HG03575 (cell line): ENCODE results near the gene RTBDN.

Experiments
- ATAC-seq: cut with Tn5 transposase; IDR thresholded peaks from one replicate; pipeline ENCODE4 v1.9.1; 2021; ENCODE audit not compliant: unreplicated experiment, insufficient number of reproducible peaks, low FRiP score; ENCODE audit errors: extremely low read depth

Gene RTBDN

DNA sequence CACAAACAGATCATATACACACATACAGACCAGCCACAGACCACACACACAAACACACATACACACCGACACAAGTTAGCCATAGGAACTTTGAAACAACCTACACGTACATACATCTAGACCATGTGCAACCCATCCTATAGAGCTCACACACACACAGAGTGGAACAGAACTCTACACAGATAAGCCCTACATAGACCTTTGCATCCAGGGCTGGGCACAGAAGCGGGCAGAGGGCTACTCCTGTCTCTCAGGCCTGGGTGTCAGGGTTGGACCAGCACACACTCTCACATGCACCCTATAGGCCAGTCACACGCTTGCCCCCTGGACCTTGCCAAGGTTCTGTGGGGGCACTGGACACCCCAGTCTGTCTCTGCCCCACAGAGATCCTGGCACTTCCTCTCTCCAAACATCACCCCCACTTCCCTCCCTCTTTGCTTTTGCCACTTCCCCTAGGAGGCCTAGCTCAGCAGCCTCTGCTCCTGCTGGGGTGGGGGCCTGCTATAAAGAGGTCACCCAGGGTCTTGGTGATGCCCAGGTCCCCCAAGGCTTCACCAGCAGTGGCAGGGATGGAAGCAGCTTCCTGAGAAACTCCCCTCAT, 48.8 kb downstream of the RTBDN start:
- ATAC-seq: no peak

DNA sequence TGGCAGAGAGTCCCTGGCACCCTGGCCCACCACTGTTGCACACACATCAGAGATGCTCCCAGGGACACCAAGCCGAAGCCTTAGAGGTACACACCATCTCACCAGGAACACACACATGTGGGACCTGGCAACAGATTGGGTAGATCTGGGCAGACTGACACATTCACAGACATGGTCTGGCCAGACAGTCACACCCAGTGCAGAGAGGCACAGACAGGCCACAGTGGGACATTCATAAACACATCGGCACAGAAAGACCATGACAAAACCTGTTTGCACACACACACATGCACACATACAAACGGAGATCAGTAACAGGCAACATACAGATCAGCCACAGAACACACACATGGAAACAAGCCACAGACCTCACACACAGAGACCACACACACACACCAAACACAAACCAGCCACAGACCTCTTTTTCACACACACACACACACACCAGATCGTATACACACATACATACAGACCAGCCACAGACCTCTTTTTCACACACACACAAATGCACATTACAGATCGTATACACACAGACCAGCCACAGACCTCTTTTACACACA, 49.4 kb downstream of the RTBDN start:
- no peak for ATAC-seq

DNA sequence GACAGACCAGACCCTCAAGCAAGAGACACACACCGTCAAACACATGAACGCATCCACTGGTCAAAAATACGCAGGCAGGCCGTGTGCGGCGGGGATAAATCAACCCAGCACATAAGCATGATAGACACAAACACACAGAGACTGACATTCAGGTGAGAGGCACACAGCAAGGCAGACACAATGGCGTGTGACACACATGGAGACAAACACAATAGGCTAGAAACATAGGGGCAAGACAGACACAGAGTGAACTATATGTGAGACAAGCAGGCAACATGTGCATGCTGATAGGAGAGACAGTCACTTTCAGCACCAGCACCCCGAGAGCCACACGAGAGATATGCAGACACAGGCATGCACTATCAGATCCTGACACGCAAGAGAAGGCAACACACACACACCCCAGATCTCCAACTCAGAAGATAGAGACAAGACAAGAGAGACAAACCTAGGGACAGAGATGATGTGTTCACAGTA, 49.9 kb downstream of the RTBDN start:
- ATAC-seq: no peak

DNA sequence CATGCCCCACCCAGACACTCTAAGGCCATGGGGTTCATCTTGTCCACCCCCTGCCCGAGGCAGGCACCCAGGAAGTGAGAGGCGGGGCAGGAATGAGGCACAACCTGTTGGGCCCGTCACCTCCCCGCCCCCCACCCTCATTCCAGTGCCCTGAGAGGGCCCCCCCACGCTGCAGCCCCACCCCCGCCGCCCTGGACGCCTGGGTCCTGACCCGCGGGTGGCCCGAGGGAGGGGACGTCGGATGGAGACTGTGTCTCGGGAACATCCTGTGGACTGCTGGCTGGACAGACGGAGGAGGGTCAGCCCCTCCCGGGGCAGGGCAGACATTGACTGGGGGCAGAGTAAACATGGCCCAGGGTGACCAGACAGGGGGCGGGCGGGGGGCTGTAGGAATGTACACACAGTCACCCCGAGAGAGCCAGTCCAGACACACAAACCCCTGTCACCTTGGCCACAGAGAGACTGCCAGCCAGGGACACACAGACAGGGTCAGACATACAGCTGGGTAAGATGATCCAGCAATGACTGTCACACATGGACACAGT, 50.5 kb downstream of the RTBDN start:
- ATAC-seq: no peak

DNA sequence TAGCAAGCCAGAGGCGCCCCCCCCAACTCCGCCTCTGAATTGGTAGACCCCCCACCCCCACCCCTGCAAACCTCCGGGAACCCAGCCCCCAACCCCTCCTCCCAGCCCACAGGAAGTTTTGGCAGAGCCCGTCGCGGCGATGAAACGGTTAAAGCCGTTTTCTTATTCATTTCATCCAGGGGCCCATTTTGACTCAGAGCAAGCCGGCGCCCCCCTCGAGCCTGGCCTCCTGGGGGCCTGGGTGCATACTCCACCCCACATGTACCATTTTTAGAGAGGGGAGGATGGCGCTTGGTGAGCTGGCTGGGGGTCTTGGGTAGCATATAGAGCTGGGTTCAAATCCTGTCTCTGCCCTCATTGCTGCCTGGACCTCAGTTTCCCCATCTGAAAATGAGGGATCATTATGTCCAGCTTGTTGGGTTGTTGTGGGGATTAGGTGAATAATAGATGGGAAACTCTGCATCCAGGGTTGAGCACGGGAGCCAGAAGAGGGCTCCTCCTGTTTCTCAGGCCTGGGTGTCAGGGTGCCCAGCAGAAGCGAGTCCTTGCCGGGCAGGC, 51.0 kb downstream of the RTBDN start:
- ATAC-seq: no peak

DNA sequence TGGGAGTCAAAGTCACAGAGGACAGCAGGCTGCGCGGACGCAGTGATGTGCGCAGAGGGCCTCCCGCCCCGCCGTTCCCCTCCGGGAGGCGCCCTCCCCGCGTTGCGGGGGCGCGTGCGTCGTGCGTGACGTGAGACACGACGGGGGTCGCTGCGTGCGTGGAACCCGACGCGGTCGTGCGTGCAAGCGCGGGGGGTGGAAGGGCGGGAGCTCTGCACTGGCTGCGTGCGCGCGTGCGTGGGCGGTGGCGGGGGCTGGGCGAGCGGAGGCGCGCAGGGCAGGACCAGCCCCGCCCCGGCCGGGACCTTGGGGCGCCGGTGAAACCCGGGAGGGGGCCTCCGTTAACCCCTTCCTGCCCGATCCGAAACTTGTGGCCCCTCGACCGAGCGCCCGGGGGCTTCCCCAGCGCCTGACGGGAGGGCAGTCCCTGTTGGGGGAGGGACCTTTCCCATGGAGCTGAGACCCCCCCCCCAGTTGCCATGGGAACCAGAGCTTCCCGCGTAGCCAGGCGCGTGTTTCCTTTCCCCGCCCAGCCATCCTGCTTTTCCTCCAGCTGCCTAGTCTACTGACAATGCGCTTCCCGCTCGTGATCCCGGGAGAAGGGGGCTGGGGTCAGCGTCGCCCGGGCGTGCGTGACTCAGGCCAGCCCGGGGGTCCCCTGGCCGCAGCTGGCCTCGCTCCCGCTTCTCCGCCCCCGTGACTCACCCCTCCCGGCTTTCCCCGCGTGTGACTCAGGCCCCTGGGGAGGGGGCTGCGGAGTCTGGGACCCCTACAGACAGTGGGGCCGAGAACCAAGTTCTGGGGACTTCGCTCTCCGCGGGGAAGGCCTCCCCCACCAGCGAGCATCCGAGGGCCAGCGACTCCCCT, 51.7 kb downstream of the RTBDN start:
- no peak for ATAC-seq

DNA sequence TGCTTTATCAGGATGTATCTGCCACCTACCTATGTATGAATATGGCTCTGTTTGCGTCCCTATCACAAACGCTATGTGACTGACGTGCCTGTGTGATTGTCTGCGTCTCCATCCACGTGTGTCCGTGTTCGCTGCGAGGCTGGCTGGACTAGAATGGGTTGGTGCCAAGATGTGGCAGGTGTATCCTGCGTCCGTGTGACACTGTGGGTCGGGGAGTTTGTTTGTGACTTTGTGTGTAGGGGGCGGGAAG, 52.3 kb downstream of the RTBDN start:
- no peak for ATAC-seq

DNA sequence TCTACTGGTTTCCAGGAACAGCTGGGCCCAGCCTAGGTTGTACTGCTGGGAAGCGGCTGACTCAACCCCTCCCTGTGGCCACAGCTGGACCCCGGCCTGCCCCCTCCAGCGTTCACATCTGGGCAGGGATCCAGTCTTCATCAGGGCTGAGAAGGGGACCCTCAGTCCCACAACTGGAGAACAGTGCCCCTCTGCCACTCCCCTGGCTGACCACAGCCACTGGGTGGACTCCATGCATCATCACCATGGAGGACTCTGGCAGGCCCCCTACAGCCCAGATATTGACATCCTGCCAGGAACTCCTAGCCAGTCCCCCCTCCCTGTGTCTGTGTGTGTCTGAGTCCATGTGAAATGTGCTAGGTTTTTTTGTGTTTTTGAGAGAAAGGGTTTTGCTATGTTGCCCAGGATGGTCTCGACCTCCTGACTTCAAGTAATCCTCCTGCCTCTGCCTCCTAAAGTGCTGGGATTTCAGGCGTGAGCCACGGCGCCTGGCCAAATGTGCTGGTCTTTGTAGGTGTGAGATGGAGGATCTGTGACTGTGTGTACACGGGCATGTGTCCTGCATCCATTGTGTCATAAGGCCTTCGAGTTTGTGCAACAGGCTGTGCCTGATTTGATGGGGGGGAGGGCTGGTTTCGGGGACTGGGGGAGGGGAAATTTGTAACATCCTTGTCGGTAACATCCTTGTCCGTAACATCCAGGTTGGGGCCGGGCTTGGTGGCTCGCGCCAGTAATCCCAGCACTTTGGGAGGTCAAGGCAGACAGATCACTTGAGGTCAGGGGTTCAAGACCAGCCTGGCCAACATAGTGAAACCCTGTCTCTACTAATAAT, 55.0 kb downstream of the RTBDN start:
- ATAC-seq: no peak

DNA sequence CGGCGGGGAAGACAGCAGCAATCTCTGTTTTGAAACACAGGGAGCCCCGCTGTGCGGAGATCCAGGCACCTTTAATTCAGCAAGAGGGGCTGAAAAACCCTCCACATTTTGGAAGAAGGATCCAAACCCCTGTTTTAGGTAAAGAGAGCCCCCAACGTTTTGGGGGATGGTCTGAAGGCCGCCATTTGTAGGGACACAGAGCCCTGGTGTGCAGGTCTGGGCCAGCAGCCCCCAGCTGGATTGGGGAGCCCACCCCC, 55.5 kb downstream of the RTBDN start:
- no peak for ATAC-seq

DNA sequence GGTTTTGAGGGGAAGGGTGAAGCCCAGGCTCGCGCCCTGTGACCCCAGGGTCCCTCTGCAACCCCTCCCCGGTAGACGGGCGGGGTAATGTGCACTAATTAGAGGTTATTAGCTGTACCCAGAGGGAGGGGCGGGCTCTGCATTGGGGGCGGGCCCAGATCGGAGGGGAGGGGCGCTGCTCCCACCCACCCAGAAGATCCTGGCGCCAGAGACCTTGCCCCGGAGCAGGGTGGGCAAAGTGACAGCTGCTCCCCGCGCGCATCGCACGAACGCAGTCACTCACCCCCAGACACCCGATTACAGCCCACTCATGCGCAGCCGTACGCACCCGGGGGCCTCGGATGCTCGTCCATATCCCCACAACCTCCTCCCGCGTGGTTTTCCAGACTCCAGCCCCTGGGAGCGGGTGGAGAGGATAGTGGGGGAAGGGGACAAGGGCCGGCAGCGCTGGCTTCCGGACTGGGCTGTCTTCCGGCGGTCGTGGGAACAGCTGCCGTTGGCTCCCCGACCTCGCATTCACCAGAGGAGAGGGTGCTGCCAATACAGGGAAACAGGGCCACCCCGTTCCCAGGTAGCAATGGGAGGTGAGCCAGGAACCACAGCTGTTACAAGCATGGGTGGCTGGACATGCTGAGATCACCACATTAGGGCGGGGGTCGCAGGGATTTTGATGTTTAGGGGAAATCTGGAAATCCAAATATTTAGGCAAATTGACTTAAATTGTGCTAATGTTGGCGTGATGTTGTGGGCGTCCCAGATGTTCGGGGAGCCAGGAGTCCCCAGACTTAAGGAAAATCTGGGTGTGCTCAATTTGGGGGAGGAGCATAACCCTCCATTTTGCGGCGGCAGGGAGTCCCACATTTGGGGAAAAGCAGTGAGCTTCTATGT, 56.1 kb downstream of the RTBDN start:
- no peak for ATAC-seq

DNA sequence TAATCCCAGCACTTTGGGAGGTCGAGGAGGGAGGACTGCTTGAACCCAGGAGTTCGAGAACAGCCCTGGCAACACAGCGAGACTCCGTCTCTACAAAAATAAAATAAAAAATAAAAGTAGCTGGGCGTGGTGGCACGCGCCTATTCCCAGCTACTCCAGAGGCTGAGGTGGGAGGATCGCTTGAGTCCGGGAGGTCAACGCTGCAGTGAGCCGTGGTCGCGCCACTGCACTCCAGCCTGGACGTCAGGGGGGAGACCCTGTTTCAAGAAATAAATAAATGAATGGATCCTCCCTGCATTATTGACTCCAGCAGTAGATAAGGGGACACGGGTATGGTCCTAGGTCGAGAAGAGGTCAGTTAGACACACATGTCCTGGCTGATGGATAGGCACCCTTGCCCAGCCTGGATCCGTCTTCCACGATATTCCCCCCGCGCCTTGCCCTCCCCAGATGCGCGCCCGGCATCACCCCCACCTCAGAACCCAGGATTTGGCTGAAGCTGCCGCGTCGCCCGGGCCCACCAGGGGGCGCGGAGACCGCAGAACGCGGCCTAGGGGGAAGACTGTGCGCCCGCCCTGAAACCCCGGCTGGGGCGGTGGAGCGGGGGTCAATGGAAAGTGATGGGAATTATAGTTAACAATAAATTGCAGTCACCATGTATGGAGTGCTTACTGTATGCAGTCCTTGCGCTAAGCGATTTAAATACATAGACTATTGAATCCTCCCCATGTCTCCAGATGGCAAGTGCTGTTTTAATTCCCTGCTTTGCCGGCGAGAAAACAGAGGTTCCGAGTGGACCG, 57.0 kb downstream of the RTBDN start:
- no peak for ATAC-seq
